ENCODE results near the gene ABLIM2.

Gene ABLIM2

GRCh38 chr4:8185930-8186329 is 27.3 kb upstream of the ABLIM2 start:
- H3K4me3 ChIP-seq (ENCODE audit: control insufficient read depth, low read depth, low read length): no peak overlapping the region
- no peak for TF ChIP-seq CTCF (conservative IDR thresholded peaks at IDR 0.05; ENCODE audit: control insufficient read depth, insufficient read depth, low read depth, low read length)
- peak; percentile 41 for DNase-seq (ENCODE audit: low read depth)

DNA sequence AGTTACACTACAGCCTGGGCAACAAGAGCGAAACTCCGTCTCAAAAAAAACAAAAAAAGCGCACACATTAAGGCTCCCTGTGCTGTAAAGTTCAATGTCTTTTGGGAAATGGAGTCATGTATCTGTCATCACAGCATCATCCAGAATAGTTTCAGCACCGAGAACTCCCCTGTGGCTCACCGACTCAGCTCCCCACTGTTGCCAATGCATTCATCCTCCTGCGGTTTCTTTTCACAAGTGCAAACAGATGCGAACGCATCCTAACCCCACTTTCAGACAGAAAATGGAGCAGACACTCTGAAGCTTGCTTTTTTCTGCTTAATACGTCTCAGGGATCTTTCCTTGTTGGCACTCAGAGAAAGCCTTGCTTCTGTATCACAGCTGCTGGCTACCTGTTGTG is 26.7 kb upstream of the ABLIM2 start:
- peak; percentile 99 for DNase-seq (ENCODE audit: low read depth)
- TF ChIP-seq CTCF (conservative IDR thresholded peaks at IDR 0.05; ENCODE audit: control insufficient read depth, insufficient read depth, low read depth, low read length): no peak
- no peak overlapping the region for H3K4me3 ChIP-seq (ENCODE audit: control insufficient read depth, low read depth, low read length)

DNA sequence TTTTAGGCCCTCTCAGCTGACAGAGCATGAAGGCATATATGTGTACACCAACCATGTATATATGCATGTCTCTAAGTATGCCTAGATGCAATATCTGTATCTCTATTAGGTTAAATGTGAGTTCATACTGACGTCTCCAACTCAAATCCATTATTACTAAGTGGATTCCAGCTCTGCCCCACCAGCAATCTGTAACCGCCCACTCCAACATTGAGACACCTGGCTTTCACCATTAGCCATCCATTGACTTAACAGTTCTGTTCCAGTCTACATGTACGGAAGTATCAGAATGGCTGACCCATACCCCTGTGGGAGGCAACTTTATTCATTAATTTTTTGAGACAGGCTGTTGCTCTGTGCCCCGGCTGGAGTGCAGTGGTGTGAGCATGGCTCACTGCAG is 25.4 kb upstream of the ABLIM2 start:
- peak; percentile 51 for DNase-seq (ENCODE audit: low read depth)
- no peak overlapping the region for H3K4me3 ChIP-seq (ENCODE audit: control insufficient read depth, low read depth, low read length)
- no peak for TF ChIP-seq CTCF (conservative IDR thresholded peaks at IDR 0.05; ENCODE audit: control insufficient read depth, insufficient read depth, low read depth, low read length)

DNA sequence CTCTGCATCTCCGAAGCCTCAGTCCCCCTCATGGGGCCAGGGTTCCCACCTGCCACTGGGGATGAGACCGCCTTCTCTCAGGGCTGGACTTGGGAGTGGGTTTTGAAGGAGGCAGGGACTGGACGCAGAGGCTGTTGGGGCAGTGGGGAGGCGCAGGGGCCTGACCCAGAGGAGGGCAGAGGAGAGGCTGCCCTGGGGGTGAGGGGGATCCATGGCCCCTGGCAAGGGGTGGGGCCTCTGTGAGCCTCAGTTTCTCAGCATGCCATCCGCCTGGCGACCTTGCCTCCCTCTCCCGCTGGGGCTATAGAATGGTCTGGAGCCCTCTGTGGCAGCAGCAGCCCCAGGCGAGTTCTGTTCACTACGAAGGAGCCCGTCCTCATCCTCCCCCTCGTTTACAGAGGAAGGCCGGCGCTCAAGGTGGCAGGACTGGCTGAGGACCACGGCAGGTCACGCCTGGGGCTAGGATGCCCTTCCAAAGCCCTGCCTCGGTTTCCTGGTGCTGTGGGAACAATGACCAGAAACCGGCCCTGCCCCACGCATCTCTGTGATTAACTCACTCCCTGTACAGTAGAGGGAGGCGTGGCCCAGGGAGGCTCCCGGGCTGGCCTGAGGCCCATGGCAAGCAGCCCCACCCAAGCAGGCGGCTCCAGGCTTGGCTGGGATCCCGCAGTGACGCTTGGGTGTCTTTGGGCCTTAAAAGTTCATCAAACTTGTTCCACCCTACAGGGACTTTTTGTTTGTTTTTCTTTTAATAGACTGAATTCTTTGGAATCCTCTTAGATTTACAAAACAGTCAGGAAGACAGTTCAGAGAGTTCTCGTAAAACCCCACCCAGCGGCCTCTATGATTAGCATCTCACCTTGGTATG is 24.5 kb upstream of the ABLIM2 start:
- TF ChIP-seq CTCF (conservative IDR thresholded peaks at IDR 0.05; ENCODE audit: control insufficient read depth, insufficient read depth, low read depth, low read length): no peak
- peak; percentile 95 for DNase-seq (ENCODE audit: low read depth)
- H3K4me3 ChIP-seq (ENCODE audit: control insufficient read depth, low read depth, low read length): no peak overlapping the region

DNA sequence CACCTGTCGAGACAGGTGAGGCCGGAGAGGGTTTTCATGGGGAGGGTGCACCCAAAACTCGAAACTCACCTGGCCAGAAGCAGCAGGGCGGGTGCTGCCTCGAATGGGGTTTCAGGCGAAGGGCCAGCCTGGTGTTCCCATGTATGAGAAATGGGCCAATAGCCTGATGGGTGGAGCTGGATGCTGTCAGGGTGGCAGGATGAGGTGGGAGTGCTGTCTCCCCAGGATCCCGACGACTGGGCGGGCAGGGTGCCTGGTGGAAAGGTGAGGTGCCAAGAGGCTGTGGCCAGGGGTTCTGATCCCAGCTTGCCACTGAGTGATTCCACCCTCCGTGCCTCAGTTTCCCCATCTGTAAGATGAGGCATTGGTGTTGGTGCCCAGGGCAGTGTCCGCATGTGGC is 23.7 kb upstream of the ABLIM2 start:
- H3K4me3 ChIP-seq (ENCODE audit: control insufficient read depth, low read depth, low read length): no peak overlapping the region
- DNase-seq (ENCODE audit: low read depth): no peak
- no peak for TF ChIP-seq CTCF (conservative IDR thresholded peaks at IDR 0.05; ENCODE audit: control insufficient read depth, insufficient read depth, low read depth, low read length)

GRCh38 chr4:8181844-8182243 is 23.2 kb upstream of the ABLIM2 start:
- H3K4me3 ChIP-seq (ENCODE audit: control insufficient read depth, low read depth, low read length): no peak overlapping the region
- no peak for TF ChIP-seq CTCF (conservative IDR thresholded peaks at IDR 0.05; ENCODE audit: control insufficient read depth, insufficient read depth, low read depth, low read length)
- no peak for DNase-seq (ENCODE audit: low read depth)

Measured in fibroblast of mammary gland (primary cell).